Measurements from ENCODE around the gene BTBD16.

DNA sequence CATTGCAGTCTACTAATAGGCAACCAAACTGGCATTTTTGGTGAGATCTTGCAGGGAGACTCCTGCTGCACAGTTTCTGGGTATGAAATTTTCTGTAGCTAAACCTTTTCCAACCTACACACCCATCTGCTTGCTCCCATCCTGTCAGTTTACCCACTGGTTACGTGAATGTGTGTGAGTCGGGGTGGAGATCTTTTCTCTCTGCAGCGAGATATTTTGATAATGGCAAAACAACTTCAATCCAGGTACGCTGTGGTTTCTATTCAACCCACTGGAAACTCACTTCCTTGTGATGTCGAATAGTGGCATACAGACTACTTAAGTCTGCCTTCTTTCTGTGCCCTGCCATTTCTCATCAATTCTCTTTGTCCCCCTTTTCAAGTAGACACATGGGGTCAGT lies 107.9 kb downstream of the BTBD16 start:
- TF ChIP-seq, protein P1, sequence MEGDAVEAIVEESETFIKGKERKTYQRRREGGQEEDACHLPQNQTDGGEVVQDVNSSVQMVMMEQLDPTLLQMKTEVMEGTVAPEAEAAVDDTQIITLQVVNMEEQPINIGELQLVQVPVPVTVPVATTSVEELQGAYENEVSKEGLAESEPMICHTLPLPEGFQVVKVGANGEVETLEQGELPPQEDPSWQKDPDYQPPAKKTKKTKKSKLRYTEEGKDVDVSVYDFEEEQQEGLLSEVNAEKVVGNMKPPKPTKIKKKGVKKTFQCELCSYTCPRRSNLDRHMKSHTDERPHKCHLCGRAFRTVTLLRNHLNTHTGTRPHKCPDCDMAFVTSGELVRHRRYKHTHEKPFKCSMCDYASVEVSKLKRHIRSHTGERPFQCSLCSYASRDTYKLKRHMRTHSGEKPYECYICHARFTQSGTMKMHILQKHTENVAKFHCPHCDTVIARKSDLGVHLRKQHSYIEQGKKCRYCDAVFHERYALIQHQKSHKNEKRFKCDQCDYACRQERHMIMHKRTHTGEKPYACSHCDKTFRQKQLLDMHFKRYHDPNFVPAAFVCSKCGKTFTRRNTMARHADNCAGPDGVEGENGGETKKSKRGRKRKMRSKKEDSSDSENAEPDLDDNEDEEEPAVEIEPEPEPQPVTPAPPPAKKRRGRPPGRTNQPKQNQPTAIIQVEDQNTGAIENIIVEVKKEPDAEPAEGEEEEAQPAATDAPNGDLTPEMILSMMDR (conservative IDR thresholded peaks at IDR 0.05; ENCODE audit: low read length): no peak
- TF ChIP-seq EZH2phosphoT487 (IDR thresholded peaks at IDR 0.05; ENCODE audit: borderline replicate concordance, low read depth, low read length): no peak
